Measurements from ENCODE around the gene KIF15.

Gene KIF15

GRCh38 chr3:44886561-44886960 lies 125.0 kb downstream of the KIF15 start:
- no peak for ATAC-seq (ENCODE audit: insufficient read depth, low read depth)
- no peak for DNase-seq
- Histone ChIP-seq H3K4me3 (ENCODE audit: low read depth in 1 of 2, low read length in 2 of 2) (no peak overlapping the region), H3K4me2 (ENCODE audit: insufficient read depth, low read length) (no peak overlapping the region), H4K20me1 (ENCODE audit: insufficient read depth, low read length) (no peaks in the 10 kb centered on the region), H3K9ac (ENCODE audit: low read depth, low read length) (no peak overlapping the region), H3K27me3 (ENCODE audit: insufficient read depth, low read length, poor library complexity) (no peaks in the 10 kb centered on the region), H3K36me3 (ENCODE audit: insufficient read depth, low read length) (no peaks in the 10 kb centered on the region), H3K4me1 (ENCODE audit: insufficient read depth, low read length) (no peaks in the 10 kb centered on the region), H3K79me2 (ENCODE audit: insufficient read depth, low read length) (no peaks in the 10 kb centered on the region), H3K27ac (ENCODE audit: low read length) (no peak overlapping the region), H3K9me3 (ENCODE audit: insufficient read depth, low read length, severe bottlenecking) (no peaks in the 10 kb centered on the region), H2AFZ (ENCODE audit: low read depth, low read length) (no peak overlapping the region)
- TF ChIP-seq CTCF (IDR thresholded peaks at IDR 0.05; ENCODE audit: borderline replicate concordance, extremely low read depth, low read length, poor library complexity, severe bottlenecking) (no peak), EZH2 (IDR thresholded peaks at IDR 0.05; ENCODE audit: borderline replicate concordance, low read depth, low read length, severe bottlenecking) (no peak)

- TF ChIP-seq EZH2 (IDR thresholded peaks at IDR 0.05; ENCODE audit: borderline replicate concordance, low read depth, low read length, severe bottlenecking), result no peak
- no peak for TF ChIP-seq CTCF (IDR thresholded peaks at IDR 0.05; ENCODE audit: borderline replicate concordance, extremely low read depth, low read length, poor library complexity, severe bottlenecking)
- no peak overlapping the region for H2AFZ ChIP-seq (ENCODE audit: low read depth, low read length)
- H3K79me2 ChIP-seq (ENCODE audit: insufficient read depth, low read length), result no peaks in the 10 kb centered on the region
- H3K4me3 ChIP-seq (ENCODE audit: low read depth in 1 of 2, low read length in 2 of 2), result no peak overlapping the region
- no peaks in the 10 kb centered on the region for H3K27me3 ChIP-seq (ENCODE audit: insufficient read depth, low read length, poor library complexity)
- H4K20me1 ChIP-seq (ENCODE audit: insufficient read depth, low read length), result no peaks in the 10 kb centered on the region
- no peaks in the 10 kb centered on the region for H3K36me3 ChIP-seq (ENCODE audit: insufficient read depth, low read length)
- no peak for ATAC-seq (ENCODE audit: insufficient read depth, low read depth)
- DNase-seq, result no peak
- no peaks in the 10 kb centered on the region for H3K4me1 ChIP-seq (ENCODE audit: insufficient read depth, low read length)
- no peak overlapping the region for H3K27ac ChIP-seq (ENCODE audit: low read length)
- H3K9ac ChIP-seq (ENCODE audit: low read depth, low read length), result no peak overlapping the region
- H3K4me2 ChIP-seq (ENCODE audit: insufficient read depth, low read length), result no peak overlapping the region
- no peaks in the 10 kb centered on the region for H3K9me3 ChIP-seq (ENCODE audit: insufficient read depth, low read length, severe bottlenecking)
These were observed 125.5 kb downstream of the KIF15 start for GRCh38 chr3:44887101-44887500.

GRCh38 chr3:44890258-44890657 lies 128.7 kb downstream of the KIF15 start:
- H3K4me3 ChIP-seq (ENCODE audit: low read depth in 1 of 2, low read length in 2 of 2), result no peak overlapping the region
- DNase-seq, result no peak
- ATAC-seq (ENCODE audit: insufficient read depth, low read depth), result no peak

More at GRCh38 chr3:44890258-44890657, 128.7 kb downstream of the KIF15 start:
- H3K9ac ChIP-seq (ENCODE audit: low read depth, low read length), result no peak overlapping the region
- no peak overlapping the region for H3K27ac ChIP-seq (ENCODE audit: low read length)
- no peaks in the 10 kb centered on the region for H3K27me3 ChIP-seq (ENCODE audit: insufficient read depth, low read length, poor library complexity)
- no peaks in the 10 kb centered on the region for H3K4me1 ChIP-seq (ENCODE audit: insufficient read depth, low read length)
- TF ChIP-seq CTCF (IDR thresholded peaks at IDR 0.05; ENCODE audit: borderline replicate concordance, extremely low read depth, low read length, poor library complexity, severe bottlenecking), result no peak
- no peak for TF ChIP-seq EZH2 (IDR thresholded peaks at IDR 0.05; ENCODE audit: borderline replicate concordance, low read depth, low read length, severe bottlenecking)
- no peaks in the 10 kb centered on the region for H3K36me3 ChIP-seq (ENCODE audit: insufficient read depth, low read length)
- no peaks in the 10 kb centered on the region for H4K20me1 ChIP-seq (ENCODE audit: insufficient read depth, low read length)
- H3K9me3 ChIP-seq (ENCODE audit: insufficient read depth, low read length, severe bottlenecking), result no peaks in the 10 kb centered on the region
- no peaks in the 10 kb centered on the region for H3K79me2 ChIP-seq (ENCODE audit: insufficient read depth, low read length)
- no peak overlapping the region for H3K4me2 ChIP-seq (ENCODE audit: insufficient read depth, low read length)
- no peak overlapping the region for H2AFZ ChIP-seq (ENCODE audit: low read depth, low read length)

Data from DND-41 (cell line).